ENCODE measurements around the gene USP40.

USP40 gene

DNA sequence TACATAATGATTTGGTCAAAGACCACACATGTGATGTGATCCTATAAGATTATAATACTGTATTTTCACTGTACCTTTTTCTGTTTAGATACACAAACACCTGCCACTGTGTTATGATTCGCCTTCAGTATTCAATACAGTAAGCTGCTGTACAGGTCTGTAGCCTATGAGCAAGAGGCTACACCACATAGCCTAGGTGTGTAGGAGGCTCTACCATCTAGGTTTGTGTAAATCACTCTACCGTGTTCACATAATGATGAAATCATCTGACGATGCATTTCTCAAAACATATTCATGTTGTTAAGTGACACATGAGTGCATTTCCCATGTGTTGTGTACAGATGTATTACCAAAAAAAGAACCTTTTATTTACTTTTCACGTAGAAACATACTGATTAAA lies 74.5 kb downstream of the USP40 start:
- DNase-seq, result no peak

DNA sequence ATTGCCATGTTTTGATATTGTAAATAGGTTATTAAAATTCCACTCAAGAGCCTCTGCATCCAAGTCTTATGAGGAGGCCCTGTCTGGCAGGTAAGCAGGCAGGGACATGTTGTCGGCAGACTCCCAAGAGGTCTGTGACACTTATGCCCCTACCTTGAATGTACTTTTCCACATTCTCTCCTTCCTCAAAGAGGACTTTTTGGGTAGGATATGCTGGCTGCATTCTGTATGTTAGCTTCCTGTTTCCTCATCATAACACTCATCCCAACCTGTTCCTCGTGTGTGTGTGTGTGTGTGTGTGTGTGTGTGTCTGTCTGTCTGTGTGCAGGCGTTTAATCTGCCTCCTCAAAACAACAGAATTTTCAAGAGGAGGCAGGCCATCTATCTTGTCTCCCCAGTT lies 75.3 kb downstream of the USP40 start:
- DNase-seq, result no peak

DNA sequence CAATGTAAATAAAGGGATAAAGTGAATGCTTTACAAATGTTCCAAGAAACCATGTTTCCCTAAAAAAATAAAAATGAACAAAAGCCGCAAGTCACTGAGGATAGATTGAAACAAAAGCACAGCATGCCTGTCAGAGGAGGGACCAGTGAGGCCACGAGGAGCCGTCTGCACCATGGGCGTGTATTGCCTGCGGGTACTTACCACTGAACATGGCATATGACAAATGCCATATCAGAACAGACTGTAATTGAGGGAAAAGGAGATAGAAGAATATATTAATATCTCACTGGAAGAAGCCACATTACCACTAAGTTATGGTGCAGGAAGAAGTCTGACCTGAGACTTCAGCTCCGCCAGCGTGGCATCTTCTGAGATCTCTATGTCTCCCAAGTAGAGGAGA lies 75.8 kb downstream of the USP40 start:
- no peak for DNase-seq

DNA sequence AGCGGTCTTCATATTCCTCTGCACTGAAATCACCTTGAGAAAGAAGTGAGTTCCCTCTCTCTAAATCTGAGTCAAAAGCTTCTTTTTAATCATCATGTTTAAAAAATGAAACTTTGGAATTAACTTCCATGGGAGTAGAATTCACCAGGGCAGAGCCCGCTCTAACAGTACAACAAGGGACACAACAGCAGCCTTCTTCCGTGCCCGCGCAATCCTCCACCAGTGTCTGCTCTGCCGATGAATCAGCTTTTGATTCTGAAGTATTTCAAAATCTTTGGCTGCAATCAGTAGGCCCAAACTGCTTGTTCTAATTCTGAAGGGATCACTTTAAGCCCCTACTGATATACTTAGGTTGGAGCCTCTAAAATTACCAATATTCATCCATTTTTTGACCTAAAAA lies 76.9 kb downstream of the USP40 start:
- no peak for DNase-seq

DNA sequence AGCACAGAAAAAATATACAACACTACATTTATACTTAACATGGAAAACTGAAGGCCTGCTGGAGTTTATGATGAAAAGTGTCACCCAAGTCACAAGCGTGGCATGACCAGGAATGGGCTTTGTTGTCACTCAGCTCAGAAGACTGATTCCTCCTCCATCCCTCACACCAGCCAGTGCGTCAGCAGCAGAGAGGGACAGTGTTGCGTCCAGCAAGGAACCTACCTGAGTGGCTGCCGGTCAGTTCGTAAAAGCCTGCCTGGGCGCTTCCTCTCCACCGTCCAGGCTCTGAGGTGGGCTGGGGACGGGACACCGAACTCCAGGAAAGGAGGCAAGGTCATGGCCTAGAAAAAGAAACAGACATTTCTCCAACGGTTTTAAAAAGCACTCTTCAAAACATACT lies 77.4 kb downstream of the USP40 start:
- DNase-seq, result no peak

DNA sequence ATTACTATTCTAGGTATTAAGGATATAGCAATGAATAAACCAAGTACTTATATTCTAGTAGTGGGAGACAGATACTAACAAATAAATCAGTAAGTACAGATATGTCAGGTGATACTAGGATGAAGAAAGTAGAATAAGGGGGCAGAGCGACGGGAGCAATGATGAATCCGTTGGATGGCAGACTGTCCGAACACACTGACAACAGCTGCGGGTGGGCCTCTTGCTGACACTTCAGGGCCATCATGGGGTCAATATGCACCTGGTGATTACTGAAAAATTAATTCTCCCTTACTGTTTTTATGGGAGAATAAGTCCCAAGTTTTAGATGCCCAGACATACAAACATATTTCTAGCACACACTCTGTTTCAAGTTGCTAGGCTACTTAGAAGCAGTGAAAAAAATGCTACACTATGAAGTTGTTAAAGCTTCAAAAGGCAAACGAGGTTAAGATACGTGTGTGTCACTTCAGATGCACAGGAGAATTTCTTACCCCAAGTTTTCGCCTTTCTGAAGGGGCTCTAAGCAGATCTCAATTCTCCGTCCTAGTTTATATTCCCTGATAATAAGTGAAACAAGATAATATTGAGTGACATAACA lies 78.7 kb downstream of the USP40 start:
- no peak for DNase-seq

DNA sequence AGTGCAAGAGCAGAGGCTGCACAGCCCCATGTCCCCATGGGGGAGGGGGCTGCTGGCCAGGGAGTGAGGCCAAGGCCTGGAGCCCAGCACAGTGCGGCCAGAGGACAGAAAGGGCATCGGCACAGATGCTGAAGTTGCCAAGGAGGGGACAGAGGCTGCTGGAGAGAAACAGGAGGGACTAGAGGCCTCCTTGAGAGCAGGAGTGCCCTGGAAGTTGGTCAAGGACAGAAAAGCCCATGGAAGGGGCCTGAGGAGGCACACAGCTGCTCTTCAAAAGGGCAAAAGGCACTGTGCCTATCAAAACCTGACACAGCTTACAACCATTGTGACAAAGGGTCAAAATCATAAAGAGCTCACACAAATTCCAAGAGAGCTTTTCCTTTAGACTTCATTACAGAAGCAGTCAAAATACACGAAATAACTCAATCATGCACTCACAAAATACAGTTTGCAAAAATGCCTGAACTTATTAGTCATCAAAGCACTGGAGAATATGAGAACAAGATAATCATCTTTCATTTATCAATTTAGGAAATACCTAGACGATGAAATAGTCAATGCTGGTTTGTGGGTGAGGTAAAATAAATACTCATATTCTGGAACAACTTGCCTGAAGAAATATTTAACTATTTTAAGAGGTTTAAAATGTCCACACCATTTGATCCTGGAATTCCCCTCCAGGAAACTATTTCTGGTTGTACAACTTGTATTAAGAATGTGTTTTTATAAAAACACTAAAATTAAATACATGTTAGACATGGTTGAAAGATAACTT lies 79.6 kb downstream of the USP40 start:
- DNase-seq, result no peak

DNA sequence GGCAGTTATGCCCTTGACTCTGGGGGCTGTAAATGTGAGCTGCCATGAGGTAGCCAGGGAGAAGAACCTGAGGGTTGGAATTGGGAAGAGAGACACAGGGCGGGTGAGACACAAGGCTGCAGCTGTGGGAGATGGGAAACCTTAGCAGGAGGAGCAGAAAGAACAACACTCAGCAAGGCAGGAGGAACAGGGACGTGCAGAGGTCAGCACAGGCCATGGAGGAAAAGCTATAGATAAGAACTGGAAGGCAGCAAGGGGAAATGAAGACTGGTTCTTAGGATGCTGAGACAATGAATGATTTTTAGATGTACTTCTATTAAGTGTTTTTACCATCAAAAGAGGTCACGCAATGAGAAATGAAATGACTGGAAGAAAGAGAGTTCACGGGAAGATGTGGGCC lies 80.2 kb downstream of the USP40 start:
- DNase-seq, result no peak

DNA sequence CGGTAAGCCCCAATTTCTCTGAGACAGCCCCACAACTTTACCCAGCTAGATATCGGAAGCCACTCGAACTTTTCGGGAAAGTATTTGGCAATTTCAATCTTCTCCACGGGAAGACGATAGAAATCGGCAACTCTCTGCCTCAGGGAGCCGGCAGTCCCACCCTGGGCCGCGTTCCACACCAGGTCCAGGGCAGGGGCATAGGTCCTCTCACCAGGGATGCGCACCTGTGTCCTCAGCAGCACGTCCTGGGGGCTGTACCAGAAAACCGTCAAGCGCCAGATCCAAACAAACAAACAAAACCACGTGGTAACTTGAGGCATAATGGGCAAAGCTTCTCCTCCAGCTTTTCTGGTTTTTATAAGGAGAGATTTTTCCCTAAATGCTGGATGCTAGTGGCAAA lies 80.9 kb downstream of the USP40 start:
- DNase-seq, result no peak

DNA sequence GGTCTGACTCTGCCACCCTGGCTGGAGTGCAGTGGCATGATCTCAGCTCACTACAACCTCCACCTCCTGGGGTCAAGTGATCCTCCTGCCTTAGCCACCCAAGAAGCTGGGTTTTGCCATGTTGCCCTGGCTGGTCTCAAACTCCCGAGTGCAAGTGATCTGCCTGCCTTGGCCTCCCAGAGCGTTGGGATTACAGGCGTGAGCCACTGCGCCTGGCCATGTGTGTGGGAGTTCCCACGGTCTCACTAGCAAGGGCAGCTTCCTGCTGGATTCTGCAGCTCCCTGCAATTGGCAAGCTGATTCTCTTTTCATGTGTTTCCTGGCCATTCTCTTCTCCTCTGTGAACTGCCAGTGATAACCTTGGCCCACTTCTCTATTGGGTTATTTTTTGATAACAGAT lies 84.0 kb downstream of the USP40 start:
- DNase-seq, result no peak

DNA sequence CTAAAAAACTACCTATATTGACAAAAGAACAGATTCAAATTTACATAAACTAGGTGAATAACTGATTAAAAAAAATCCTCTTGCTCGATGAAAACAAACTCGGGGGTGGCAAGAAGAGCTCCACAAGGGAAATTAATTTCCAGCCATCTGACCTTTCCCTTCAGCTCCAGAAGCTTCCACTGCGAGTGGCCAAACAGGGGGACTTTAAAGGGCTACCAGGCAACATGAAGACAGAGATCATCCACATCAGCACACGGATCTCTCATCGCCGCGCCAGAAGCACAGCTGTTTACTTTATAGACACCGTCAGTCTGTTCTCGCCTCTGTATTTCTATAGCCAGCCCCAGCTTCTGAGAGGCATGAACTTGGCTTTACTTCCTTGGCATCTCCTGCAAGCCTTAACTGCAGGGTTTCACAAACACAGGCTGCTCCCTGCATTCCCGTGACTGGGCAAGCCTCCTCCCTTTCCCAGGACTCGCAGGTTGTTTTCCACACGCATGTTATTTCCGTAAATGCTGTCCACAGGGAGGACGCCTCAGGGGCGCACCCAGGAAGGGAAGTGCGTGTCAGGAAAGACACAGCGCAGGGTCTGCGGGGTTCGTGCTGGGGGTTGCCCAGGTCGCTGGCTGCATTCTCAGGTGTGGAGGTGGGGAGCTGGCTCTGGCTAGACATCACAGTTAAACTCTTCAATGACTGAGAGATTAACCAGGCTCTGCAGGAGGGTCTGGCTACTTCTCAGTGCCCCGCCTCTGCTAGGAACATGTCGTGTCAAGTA lies 85.0 kb downstream of the USP40 start:
- DNase-seq, result no peak

DNA sequence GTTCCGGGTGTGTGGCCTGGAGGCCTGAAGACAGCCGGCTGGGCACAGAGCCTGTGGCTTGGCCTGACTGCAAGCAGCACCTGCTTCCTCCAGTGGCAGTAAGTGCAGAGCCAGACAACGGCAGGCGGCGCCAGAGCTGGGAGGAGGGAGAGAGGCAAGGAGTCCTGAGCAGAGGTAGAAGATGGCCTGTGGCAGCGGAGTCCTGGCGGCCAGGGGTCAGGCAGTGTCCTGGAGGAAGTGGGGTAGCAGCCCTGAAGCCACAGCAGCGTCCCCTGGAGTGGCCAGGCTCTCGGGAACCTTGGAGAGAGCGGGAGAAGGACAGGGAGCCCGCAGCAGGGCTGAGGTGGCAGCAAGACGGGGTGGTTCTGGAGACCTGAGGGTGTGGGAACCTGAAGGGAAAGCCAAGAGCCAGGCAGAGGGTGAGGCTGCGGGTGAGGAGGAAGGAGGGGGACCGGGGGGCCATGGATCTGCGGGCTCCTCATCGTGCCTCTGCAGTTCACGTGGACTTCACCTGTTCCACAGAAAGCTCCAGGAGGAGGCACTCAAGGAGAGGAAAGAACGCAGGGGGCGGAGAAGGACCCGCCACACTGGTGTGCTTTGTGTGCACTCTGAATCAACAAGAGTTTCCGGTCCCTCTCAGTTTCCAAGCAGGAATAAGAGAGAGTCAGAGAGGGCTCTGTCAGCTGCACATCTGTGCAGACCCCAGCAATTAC lies 85.9 kb downstream of the USP40 start:
- DNase-seq, result no peak

DNA sequence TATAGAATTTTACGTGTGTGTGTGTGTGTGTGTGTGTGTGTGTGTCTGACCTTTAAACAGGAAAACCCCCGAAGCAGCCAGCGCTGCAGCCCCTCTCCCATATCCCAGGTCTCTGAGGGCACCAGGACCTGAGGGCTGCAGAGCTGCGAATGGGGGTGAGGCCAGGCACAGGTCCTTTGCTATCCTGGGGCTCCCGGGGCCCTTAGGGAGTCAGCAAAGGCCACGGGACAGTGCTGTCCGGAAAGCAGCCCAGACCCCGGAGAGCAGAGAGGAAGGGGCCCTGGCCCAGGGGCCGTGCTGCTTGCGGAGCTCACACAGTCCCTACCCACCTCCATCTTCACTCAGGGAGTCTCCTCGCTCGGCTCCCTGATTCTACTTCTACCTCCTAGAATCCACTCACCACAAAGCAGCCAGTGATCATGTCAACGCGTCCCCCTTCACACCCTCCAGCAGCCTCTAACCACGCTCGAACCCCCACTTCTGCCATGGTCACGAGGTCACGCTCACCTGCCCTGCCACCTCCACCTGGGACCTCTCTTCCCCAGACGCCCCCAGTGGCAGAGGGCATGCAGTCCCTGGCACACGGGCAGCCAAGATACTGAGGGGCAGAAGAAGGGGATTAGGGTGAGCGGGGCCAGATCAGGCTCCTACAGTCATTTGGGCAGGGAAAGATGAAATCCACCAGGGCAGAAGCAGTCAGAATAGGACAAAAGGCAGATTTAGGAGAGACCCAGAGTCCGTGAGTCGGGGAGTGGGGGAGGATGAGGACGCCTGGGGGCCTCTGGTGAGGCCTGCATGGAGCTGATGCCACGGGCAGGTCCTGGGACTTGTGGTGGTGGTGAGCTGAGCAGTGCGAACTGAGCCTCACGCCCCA lies 86.7 kb downstream of the USP40 start:
- DNase-seq, result no peak

DNA sequence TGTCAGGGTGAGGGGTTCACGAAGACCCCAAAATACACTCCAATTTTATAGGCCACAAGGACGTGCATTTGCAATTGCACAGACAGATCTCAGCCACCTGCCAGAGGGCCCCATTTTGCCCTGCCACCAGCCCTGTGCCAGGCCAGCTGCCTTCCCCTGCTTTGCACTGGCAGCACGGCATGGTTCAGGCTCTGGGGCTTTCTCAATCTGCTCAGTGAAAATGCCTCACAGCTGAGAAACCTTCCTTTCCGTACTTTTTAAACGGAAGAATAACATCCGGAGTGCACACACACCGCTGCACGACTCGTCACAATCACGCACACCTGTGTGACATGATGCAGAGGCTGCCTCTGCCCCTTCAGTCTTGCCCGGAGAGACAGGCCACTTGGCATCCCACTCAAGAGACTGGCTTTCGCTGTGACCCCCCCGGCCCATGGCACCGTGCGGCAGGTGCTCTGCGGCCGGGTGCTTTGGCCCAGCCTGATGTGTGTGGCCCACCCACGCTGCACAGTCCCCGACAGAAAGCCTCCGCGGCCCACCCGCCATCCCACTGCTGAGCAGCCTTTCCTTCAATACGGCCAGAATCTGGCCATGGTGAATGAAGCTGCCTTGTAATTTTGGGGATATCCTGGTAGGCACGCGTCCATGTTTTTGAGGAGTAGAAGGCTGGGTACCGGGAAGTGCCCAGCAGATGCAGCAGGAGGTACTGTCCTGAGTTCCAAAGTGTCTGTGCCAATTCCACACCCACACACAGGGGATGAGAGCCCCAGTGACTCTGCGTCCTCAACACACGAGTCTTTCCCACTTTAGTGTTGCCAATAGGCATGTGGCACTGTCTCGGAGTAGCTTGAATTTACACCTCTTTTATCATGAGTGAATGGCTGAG lies 88.8 kb downstream of the USP40 start:
- DNase-seq, result peak in 1 of 2 experiments; percentile 12

DNA sequence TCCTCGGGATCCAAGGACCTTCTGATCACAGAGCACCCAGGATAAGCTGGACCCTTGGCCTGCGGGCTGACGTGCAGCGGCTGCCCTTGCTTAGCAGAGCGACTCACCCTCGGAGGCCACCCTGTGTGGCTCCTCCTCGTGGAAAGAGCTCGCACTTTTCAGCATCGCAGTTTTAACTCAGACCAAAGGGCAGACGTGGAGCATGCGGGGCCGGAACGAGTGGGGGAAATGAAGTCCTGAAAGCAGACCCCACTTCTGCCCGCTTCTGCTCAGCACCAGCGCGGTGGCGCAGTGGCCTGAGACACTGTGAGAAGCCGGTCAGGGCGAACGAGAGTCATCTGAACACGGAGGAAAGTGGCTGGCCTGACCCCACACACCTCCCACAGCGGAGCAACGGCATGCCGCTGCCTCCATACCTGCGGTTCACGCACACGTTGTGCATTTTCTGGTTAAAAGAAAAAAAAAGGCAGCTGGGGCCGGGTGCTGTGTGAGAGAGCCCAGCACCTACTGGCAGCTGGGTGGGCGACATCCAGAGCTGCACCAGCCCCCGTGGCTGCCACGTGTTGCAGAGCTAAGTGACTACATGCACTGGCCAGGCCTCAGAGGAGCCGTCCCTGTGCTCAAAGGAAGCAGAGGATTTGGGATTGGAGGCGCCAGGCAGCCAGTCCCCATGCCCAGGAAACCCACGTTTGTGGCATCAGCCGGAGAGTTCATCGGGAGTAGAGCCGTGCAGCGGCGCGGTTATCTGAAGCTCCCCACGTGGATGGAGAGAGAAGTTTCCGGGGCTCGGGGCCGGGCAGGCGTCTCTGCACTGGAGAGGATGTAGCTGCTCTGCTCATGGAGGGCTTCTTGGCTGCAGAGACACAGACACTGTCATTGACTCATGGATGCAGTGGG lies 89.7 kb downstream of the USP40 start:
- DNase-seq, result peak in 1 of 2 experiments; percentile 13

DNA sequence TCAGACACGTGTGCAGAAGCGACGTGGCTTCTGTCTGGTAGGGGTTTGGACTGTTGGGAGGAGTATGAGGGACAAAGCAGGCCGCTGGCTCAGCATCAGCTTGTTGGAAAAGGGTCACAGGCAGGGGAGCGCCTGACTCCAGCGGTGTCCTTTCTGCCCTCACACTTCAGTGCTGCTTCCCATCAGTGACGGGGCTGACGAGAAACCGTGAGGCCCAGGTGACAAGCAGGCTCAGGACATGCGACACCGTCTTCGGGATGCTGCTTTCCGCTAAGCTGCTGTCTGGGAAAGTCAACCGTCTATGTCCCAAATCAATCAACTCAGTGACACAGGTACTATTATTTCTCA lies 90.5 kb downstream of the USP40 start:
- no peak for DNase-seq

DNA sequence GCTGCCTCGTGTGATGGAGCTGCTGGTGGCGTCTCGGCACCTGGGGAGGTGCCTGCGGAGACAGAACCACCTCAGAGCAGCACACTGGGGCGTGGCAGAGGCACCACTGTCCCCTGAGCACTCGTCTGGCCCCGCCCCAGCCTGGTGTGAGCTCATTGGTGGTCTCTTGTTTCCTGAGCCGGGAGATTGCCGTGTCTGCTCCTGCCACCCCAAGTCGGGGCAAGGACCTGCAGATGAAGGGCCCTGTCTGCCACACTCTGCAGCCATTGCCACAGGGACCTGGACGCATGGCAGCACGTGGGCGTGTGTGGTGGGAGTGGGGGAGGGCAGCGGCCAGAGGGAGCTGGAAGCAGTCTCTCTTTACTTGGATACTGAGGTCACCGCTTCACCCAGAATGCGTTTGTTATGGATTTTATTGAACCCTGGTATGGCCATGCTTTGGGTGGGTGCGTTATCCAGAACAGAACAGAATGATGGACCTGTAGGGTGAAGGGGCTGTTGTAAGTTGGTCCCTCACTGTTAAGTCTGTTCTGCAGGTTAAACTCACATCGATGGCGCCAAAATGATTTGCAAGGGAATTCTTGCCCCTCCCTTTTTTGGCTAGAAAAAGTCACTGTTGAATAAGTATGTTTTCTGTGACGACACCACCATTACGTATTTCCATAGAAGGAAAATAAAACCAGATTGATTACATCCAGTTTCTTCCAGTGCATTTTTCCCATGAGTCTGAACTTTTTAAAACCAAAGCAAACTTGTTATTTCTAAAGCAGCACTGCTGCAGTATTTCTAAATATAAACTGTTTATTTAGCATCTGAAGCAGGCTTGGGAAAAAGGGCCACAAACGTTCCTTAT lies 92.0 kb downstream of the USP40 start:
- DNase-seq, result peak in 1 of 2 experiments; percentile 14

DNA sequence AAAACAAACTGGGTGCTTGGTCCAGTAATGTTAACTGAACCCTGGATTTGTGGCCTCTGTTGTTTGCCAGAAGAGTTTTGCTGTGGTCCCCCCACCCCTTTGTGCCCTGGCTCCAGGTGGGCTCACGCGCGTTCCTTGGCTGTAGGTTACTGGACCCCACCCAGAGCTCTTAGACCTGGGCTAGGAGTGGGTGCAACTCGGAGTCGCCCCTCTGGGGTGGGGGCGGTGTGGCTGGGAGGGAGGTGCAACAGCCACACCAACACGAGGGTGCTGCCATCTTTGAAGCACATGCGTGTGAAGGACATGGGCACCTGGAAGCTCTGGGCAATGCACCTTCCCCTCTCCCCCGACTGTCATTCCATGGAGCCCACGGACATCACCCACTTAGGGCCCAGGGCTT lies 92.7 kb downstream of the USP40 start:
- DNase-seq, result peak in 1 of 2 experiments; percentile 15

DNA sequence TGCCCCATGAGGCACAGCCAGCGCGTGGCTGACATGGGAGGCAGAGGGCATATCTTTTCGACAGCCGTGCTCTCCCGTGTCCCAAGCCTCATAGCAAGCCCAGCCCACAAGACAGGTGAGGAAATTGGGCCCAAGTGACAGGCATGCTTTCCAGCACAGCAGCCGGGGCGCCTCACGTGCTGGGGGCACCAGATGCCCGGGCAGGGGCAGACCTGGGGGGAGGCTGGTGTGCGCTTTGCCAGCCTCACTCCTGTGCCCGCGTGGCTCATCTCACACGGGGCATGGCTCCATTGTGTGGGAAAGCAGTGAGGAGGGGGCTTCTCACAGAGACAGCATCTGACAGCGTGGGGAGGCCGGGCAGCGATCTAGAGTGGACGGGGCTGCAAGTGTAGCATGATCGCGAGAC lies 93.2 kb downstream of the USP40 start:
- DNase-seq, result peak in 1 of 2 experiments; percentile 16
